ENCODE measurements around the gene HERPUD2. TPM values are rescaled to one million over a fixed set of nuclear protein-coding genes. Genes with fewer than 3 reads are reported as not detected.

The HERPUD2 gene
- total RNA-seq, 6 experiments from 2014 or later: 21.2 to 26.5 (median 22.6) TPM

DNA sequence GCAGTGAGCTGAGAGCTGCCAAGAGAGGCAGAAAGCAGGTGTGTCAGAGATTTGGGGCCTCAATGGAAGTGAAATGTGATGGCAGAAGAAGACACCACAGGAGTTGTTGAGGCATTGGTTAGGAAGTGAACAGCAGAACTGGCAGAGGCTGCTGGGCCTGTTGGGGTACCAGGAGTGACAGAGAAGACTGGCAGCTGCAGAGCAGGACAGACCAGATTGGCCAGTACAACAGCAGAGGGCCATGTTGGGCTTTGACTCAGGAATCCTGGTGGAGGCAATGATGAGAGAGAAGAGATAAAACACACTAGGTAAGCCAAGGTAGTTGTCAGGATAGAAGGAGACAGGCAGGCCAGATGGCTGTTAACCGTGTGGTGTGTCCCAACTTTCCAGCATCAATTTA is 19.9 kb upstream of the HERPUD2 start:
- no peaks in the 10 kb centered on the region for H3K36me3 Mint-ChIP-seq (ENCODE audit: low read depth)
- no peak overlapping the region for H3K27ac Mint-ChIP-seq
- H3K4me3 Mint-ChIP-seq: no peak overlapping the region
- TF ChIP-seq, protein P1, sequence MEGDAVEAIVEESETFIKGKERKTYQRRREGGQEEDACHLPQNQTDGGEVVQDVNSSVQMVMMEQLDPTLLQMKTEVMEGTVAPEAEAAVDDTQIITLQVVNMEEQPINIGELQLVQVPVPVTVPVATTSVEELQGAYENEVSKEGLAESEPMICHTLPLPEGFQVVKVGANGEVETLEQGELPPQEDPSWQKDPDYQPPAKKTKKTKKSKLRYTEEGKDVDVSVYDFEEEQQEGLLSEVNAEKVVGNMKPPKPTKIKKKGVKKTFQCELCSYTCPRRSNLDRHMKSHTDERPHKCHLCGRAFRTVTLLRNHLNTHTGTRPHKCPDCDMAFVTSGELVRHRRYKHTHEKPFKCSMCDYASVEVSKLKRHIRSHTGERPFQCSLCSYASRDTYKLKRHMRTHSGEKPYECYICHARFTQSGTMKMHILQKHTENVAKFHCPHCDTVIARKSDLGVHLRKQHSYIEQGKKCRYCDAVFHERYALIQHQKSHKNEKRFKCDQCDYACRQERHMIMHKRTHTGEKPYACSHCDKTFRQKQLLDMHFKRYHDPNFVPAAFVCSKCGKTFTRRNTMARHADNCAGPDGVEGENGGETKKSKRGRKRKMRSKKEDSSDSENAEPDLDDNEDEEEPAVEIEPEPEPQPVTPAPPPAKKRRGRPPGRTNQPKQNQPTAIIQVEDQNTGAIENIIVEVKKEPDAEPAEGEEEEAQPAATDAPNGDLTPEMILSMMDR (IDR thresholded peaks at IDR 0.05): no peak
- no peaks in the 10 kb centered on the region; the same call in none of the 2 replicates for H3K27me3 Mint-ChIP-seq (ENCODE audit: insufficient read depth)
- DNase-seq: no peak
- H3K9me3 Mint-ChIP-seq: no peaks in the 10 kb centered on the region
- peaks cover 22% of the 10 kb centered on the region for H3K4me1 Mint-ChIP-seq (ENCODE audit: low read depth)

DNA sequence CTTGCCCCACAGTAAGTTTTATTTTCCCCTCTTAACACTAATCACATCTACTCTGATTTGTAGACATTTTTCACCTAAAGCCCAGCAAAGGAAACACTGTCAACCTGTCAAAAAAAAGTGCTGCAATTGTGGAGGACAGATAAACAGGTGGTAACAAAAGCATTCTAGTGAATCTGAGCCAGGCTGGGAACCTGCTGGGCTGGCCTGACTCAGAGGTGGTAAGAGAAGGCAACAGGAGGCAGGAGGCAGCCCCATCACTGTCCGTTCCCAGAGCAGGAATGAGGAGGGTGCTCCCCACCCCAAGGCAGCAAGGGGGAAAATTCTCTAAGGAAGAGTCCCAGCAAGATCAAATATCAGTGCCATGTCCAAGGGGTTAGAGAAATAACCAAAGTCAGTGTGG is 19.5 kb upstream of the HERPUD2 start:
- H3K27ac Mint-ChIP-seq: no peak overlapping the region
- H3K4me1 Mint-ChIP-seq (ENCODE audit: low read depth): peaks cover 27% of the 10 kb centered on the region
- H3K9me3 Mint-ChIP-seq: no peaks in the 10 kb centered on the region
- no peaks in the 10 kb centered on the region for H3K36me3 Mint-ChIP-seq (ENCODE audit: low read depth)
- no peaks in the 10 kb centered on the region; the same call in none of the 2 replicates for H3K27me3 Mint-ChIP-seq (ENCODE audit: insufficient read depth)
- TF ChIP-seq, protein P1 (IDR thresholded peaks at IDR 0.05): no peak
- no peak overlapping the region for H3K4me3 Mint-ChIP-seq
- DNase-seq: no peak

DNA sequence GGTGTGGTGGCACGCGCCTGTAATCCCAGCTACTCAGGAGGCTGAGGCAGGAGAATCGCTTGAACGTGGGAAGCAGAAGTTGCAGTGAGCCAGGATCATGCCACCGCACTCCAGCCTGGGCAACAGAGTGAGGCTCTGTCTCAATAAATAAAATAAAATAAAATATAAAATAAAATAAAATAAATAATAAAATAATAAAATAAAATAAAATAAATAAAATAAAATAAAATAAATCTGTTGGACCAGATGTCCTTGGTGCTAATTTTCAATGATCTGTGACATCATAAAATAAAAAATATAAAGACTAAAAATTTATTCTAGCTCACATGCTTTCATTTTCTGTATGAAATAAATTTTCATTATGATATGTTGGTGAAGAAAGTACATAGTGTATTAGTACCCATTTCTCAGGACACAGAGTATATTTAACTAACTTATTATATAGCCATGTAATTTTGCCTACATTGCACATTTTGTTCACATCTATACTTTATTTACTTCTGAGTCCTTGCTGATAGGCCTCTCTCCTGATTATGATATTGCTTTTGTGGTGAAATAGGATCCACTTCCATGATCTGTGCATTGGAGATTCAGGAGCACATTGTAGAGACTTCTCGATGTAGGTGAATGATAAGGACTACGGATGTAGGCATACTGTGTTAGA is 17.8 kb upstream of the HERPUD2 start:
- TF ChIP-seq, protein P1 (IDR thresholded peaks at IDR 0.05): no peak
- H3K4me3 Mint-ChIP-seq: no peak overlapping the region
- H3K27me3 Mint-ChIP-seq (ENCODE audit: insufficient read depth): no peaks in the 10 kb centered on the region; the same call in none of the 2 replicates
- H3K9me3 Mint-ChIP-seq: no peaks in the 10 kb centered on the region
- no peak overlapping the region for H3K27ac Mint-ChIP-seq
- no peaks in the 10 kb centered on the region for H3K36me3 Mint-ChIP-seq (ENCODE audit: low read depth)
- peaks cover 35% of the 10 kb centered on the region for H3K4me1 Mint-ChIP-seq (ENCODE audit: low read depth)
- DNase-seq: no peak

DNA sequence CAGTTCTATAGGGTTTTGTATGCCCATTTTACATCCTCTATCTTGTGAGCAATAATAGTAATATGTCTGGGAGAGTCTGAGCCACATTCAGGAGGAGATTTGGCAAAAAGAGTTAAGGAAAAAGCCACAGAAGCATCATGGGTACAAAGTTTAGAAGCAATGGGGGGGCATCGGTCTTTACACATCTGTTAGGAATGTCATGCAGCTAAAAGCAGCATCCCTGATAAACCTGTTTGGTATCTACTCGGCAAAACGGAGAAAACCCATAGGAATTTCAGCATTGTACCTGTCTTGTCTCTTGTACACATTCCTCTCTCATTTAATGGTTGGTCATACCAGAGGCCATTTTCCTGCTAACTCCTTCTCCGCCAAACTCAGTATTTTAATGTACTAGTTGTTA is 12.5 kb upstream of the HERPUD2 start:
- no peak overlapping the region for H3K4me3 Mint-ChIP-seq
- H3K36me3 Mint-ChIP-seq (ENCODE audit: low read depth): no peaks in the 10 kb centered on the region
- no peaks in the 10 kb centered on the region; the same call in 1 of the 2 replicates for H3K27me3 Mint-ChIP-seq (ENCODE audit: insufficient read depth)
- H3K4me1 Mint-ChIP-seq (ENCODE audit: low read depth): peaks cover 48% of the 10 kb centered on the region
- H3K9me3 Mint-ChIP-seq: no peaks in the 10 kb centered on the region
- TF ChIP-seq, protein P1 (IDR thresholded peaks at IDR 0.05): no peak
- peak; percentile 43 for DNase-seq
- H3K27ac Mint-ChIP-seq: peak overlapping the region; percentile 5; the same call in 1 of the 2 replicates

DNA sequence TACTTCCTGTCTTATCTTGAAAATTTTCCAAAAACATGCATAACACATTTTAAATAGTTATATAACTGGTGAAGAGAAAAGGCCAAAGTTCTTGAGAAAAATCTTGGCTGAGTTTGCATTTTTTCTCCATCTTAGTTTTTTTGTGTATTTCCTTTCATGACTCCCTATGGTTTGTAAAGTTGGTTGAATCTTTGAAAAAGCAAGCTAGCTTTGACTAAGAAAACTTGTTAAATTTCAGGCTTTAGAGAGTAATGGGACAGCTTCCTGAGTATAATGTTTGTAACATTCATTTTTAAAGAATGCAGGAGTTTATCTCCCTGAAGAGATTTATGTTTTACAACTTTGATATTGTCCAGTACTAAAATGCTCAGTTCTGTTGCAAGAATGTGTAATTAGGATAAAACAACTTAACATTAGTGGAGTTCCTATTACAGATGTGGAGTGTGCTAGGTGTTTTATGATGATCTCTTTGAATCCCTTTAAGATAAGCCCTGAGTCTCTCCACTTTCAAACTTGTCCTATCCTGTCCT is 11.1 kb upstream of the HERPUD2 start:
- peak; percentile 31 for DNase-seq
- peaks cover 52% of the 10 kb centered on the region for H3K4me1 Mint-ChIP-seq (ENCODE audit: low read depth)
- TF ChIP-seq, protein P1 (IDR thresholded peaks at IDR 0.05): no peak
- H3K4me3 Mint-ChIP-seq: no peak overlapping the region
- no peaks in the 10 kb centered on the region for H3K27me3 Mint-ChIP-seq (ENCODE audit: insufficient read depth)
- no peaks in the 10 kb centered on the region for H3K9me3 Mint-ChIP-seq
- H3K36me3 Mint-ChIP-seq (ENCODE audit: low read depth): no peaks in the 10 kb centered on the region
- H3K27ac Mint-ChIP-seq: peak overlapping the region; percentile 37; the same call in 1 of the 2 replicates
